GM23248 (cell line): Measurements from ENCODE around the gene SFTPD. TPM values are rescaled to one million over a fixed set of nuclear protein-coding genes. Genes with fewer than 3 reads are reported as not detected.

Source experiments
- DNase-seq: peaks from one replicate; pipeline ENCODE4 v3.0.0-alpha.2; 2015
- H2AFZ ChIP-seq: fragments of 200-600 bp; sonication (generic); 2 replicates; pipeline ENCODE4 v1.6.1; 2016; ENCODE audit warnings: antibody characterized with exemption
- H3F3A ChIP-seq: fragments of 200-600 bp; sonication (generic); 2 replicates; pipeline ENCODE4 v1.6.1; 2016; ENCODE audit warnings: mild to moderate bottlenecking, antibody characterized with exemption, mixed run types; ENCODE audit not compliant: insufficient read depth
- H3K27ac ChIP-seq: fragments of 200-600 bp; sonication (generic); 2 replicates; pipeline ENCODE4 v1.5.1; 2016; ENCODE audit warnings: mild to moderate bottlenecking
- H3K27me3 ChIP-seq: fragments of 200-600 bp; sonication (generic); replicated peaks from 2 replicates; pipeline ENCODE4 v1.6.1; 2016; ENCODE audit warnings: mild to moderate bottlenecking; ENCODE audit not compliant: insufficient read depth
- H3K36me3 ChIP-seq: fragments of 200-600 bp; sonication (generic); 2 replicates; pipeline ENCODE4 v1.6.1; 2016; ENCODE audit warnings: low read depth, mild to moderate bottlenecking
- H3K4me1 ChIP-seq: fragments of 200-600 bp; sonication (generic); 2 replicates; pipeline ENCODE4 v1.6.1; 2016; ENCODE audit warnings: mild to moderate bottlenecking; ENCODE audit not compliant: insufficient read depth
- H3K4me2 ChIP-seq: fragments of 200-600 bp; sonication (generic); one replicate; pipeline ENCODE4 v1.6.1; 2016; ENCODE audit warnings: mild to moderate bottlenecking; ENCODE audit not compliant: unreplicated experiment
- H3K4me3 ChIP-seq: fragments of 200-600 bp; sonication (generic); 2 replicates; pipeline ENCODE4 v1.5.1; 2016; ENCODE audit warnings: mild to moderate bottlenecking
- H3K79me2 ChIP-seq: fragments of 200-600 bp; sonication (generic); 2 replicates; pipeline ENCODE4 v1.6.1; 2016; ENCODE audit warnings: mild to moderate bottlenecking; ENCODE audit not compliant: insufficient read depth
- H3K9ac ChIP-seq: fragments of 200-600 bp; sonication (generic); 2 replicates; pipeline ENCODE4 v1.6.1; 2016; ENCODE audit warnings: mild to moderate bottlenecking
- H3K9me2 ChIP-seq: fragments of 200-600 bp; sonication (generic); 2 replicates; pipeline ENCODE4 v1.6.1; 2016; ENCODE audit warnings: mixed run types, mild to moderate bottlenecking, moderate library complexity; ENCODE audit not compliant: insufficient read depth
- H3K9me3 ChIP-seq: fragments of 200-600 bp; sonication (generic); one replicate; pipeline ENCODE4 v1.6.1; 2017; ENCODE audit warnings: low read depth
- H4K20me1 ChIP-seq: fragments of 200-600 bp; sonication (generic); 2 replicates; pipeline ENCODE4 v1.6.0; 2016; ENCODE audit not compliant: insufficient read depth
- EZH2 ChIP-seq: fragments of 200-600 bp; sonication (generic); IDR thresholded peaks from 2 replicates; pipeline ENCODE4 v1.6.1; 2018; ENCODE audit warnings: antibody characterized with exemption, mild to moderate bottlenecking; ENCODE audit not compliant: insufficient read depth, poor library complexity, severe bottlenecking
- EZH2phosphoT487 ChIP-seq: fragments of 200-600 bp; sonication (generic); IDR thresholded peaks from 2 replicates; pipeline ENCODE4 v1.6.1; 2018; ENCODE audit warnings: antibody characterized with exemption, moderate library complexity, mild to moderate bottlenecking, low read depth; ENCODE audit not compliant: insufficient read depth
- WGBS, 2 experiments: methylation state at CpG; one replicate each; pipeline ENCODE4 v1.1.6; 2015 to 2017; ENCODE audit warnings: low lambda C conversion rate in 2 of 2, low coverage in 1 of 2; ENCODE audit errors: missing lambda C conversion rate in 2 of 2; 5-methylcytosine and 5-hydroxymethylcytosine counted together
- in situ Hi-C: fragments of 300-500 bp; cut with MboI; formaldehyde crosslinking; loops from 2 replicates; pipeline ENCODE4 v1.15.0; 2020
- polyA plus RNA-seq: library from polyadenylated mRNA; unstranded; fragments of >200 nt; fragmentation: Nextera tagmentation; extraction: Ambion mirVana; gene quantifications from 2 replicates; pipeline ENCODE4 v1.2.1, GENCODE V29; 2016
- total RNA-seq: library from RNA; depleted of rRNA; stranded (reverse); fragments of >200 nt; shearing (Covaris generic); gene quantifications from 2 replicates; pipeline ENCODE4 v1.2.3, GENCODE V29; 2014

The SFTPD gene
- total and polyA plus RNA-seq, 2 experiments from 2014 or later = 0.46 TPM; not detected in 1

- Histone ChIP-seq H2AFZ (no peak overlapping the region), H3K9ac (no peak overlapping the region), H3K27ac (no peak overlapping the region), H3K36me3 (no peaks in the 10 kb centered on the region), H3K27me3 (peaks cover 12% of the 10 kb centered on the region), H3K9me3 (no peaks in the 10 kb centered on the region), H4K20me1 (no peaks in the 10 kb centered on the region), H3K4me2 (no peak overlapping the region), H3K4me1 (no peaks in the 10 kb centered on the region), H3F3A (no peaks in the 10 kb centered on the region), H3K9me2 (no peaks in the 10 kb centered on the region), H3K4me3 (no peak overlapping the region), H3K79me2 (no peaks in the 10 kb centered on the region)
- TF ChIP-seq EZH2phosphoT487 = no peak
- TF ChIP-seq EZH2 = no peak
- DNase-seq = no peak
- in situ Hi-C loops = no loop called here
- WGBS, 2 experiments = 74 to 81% methylated on average over 11 of the region's 11 CpGs
These were observed 7.2 kb downstream of the SFTPD start for GRCh38 chr10:79941585-79942210.

GRCh38 chr10:79941146-79941545 lies 7.8 kb downstream of the SFTPD start:
- Histone ChIP-seq H3K27me3 (peaks cover 12% of the 10 kb centered on the region), H3K36me3 (no peaks in the 10 kb centered on the region), H3K4me1 (no peaks in the 10 kb centered on the region), H3K9me2 (no peaks in the 10 kb centered on the region), H3K9ac (no peak overlapping the region), H3K4me3 (no peak overlapping the region), H3K4me2 (no peak overlapping the region), H4K20me1 (no peaks in the 10 kb centered on the region), H3K79me2 (no peaks in the 10 kb centered on the region), H3K9me3 (no peaks in the 10 kb centered on the region), H2AFZ (no peak overlapping the region), H3F3A (no peaks in the 10 kb centered on the region), H3K27ac (no peak overlapping the region)
- 58 to 59% methylated on average over 4 of the region's 4 CpGs for WGBS, 2 experiments
- no peak for TF ChIP-seq EZH2
- no peak for TF ChIP-seq EZH2phosphoT487
- no peak for DNase-seq
- in situ Hi-C loops = no loop called here

GRCh38 chr10:79940431-79940830 lies 8.5 kb downstream of the SFTPD start:
- H3K9me2 ChIP-seq = no peaks in the 10 kb centered on the region
- no peak overlapping the region for H3K4me3 ChIP-seq
- in situ Hi-C loops = no loop called here
- H3K27me3 ChIP-seq = peaks cover 12% of the 10 kb centered on the region
- no peaks in the 10 kb centered on the region for H4K20me1 ChIP-seq
- no peaks in the 10 kb centered on the region for H3K9me3 ChIP-seq
- no peak for DNase-seq
- TF ChIP-seq EZH2 (no peak), EZH2phosphoT487 (no peak)
- H3K36me3 ChIP-seq = no peaks in the 10 kb centered on the region
- H3K9ac ChIP-seq = no peak overlapping the region
- H3K27ac ChIP-seq = no peak overlapping the region
- H3K4me1 ChIP-seq = no peaks in the 10 kb centered on the region
- no peaks in the 10 kb centered on the region for H3K79me2 ChIP-seq
- H3K4me2 ChIP-seq = no peak overlapping the region
- H2AFZ ChIP-seq = no peak overlapping the region
- H3F3A ChIP-seq = no peaks in the 10 kb centered on the region

GRCh38 chr10:79939969-79940368 lies 8.9 kb downstream of the SFTPD start:
- no peaks in the 10 kb centered on the region for H3K4me1 ChIP-seq
- no peak overlapping the region for H3K9ac ChIP-seq
- H3K27ac ChIP-seq = no peak overlapping the region
- no peaks in the 10 kb centered on the region for H3K79me2 ChIP-seq
- no peak overlapping the region for H3K4me3 ChIP-seq
- no peaks in the 10 kb centered on the region for H3K9me2 ChIP-seq
- no peak for DNase-seq
- H3F3A ChIP-seq = no peaks in the 10 kb centered on the region
- no peak overlapping the region for H3K4me2 ChIP-seq
- in situ Hi-C loops = no loop called here
- no peak for TF ChIP-seq EZH2phosphoT487
- no peak for TF ChIP-seq EZH2
- H4K20me1 ChIP-seq = no peaks in the 10 kb centered on the region
- WGBS, 2 experiments = 60 to 72% methylated on average over 2 of the region's 2 CpGs
- H2AFZ ChIP-seq = no peak overlapping the region
- no peaks in the 10 kb centered on the region for H3K9me3 ChIP-seq
- H3K36me3 ChIP-seq = no peaks in the 10 kb centered on the region
- H3K27me3 ChIP-seq = peaks cover 12% of the 10 kb centered on the region
